ENCODE data around the gene STKLD1. TPM values are rescaled to one million over a fixed set of nuclear protein-coding genes. Genes with fewer than 3 reads are reported as not detected.
A peak's percentile ranks its signal among the peaks of the same experiment; 100 is the strongest.

The STKLD1 gene
- total and polyA plus RNA-seq, 12 donors = 0.17 to 1.7 (median 0.68) TPM; not detected in 2

- DNase-seq = no peak
- no peak for ATAC-seq
- WGBS, 2 donors = 88 to 91% methylated on average over 15 of the region's 15 CpGs
- intact Hi-C loops (cut with DNase I) = no loop called here
- no peaks in the 10 kb centered on the region for H3K4me1 ChIP-seq
- no peaks in the 10 kb centered on the region for H3K27me3 ChIP-seq
- no peak overlapping the region for H3K27ac ChIP-seq
- no peak for TF ChIP-seq CTCF (IDR thresholded peaks at IDR 0.05)
- no peak overlapping the region for H3K4me3 ChIP-seq
- H3K9me3 ChIP-seq = no peaks in the 10 kb centered on the region
- H3K36me3 ChIP-seq = no peaks in the 10 kb centered on the region
Observed at GRCh38 chr9:133443248-133443647, 67.1 kb downstream of the STKLD1 start.

GRCh38 chr9:133443982-133444381 is 67.8 kb downstream of the STKLD1 start:
- 81% methylated on average over 8 of the region's 8 CpGs for WGBS, 2 donors
- no peaks in the 10 kb centered on the region for H3K27me3 ChIP-seq
- no peak for DNase-seq
- intact Hi-C loops (cut with DNase I) = no loop called here
- H3K27ac ChIP-seq = no peak overlapping the region
- no peak for ATAC-seq
- H3K4me1 ChIP-seq = no peaks in the 10 kb centered on the region
- H3K4me3 ChIP-seq = no peak overlapping the region
- no peak for TF ChIP-seq CTCF (IDR thresholded peaks at IDR 0.05)
- H3K36me3 ChIP-seq = no peaks in the 10 kb centered on the region
- H3K9me3 ChIP-seq = no peaks in the 10 kb centered on the region

- Histone ChIP-seq H3K27me3 (no peaks in the 10 kb centered on the region), H3K4me3 (no peak overlapping the region), H3K36me3 (no peaks in the 10 kb centered on the region), H3K9me3 (no peaks in the 10 kb centered on the region), H3K4me1 (no peaks in the 10 kb centered on the region), H3K27ac (no peak overlapping the region)
- ATAC-seq (no peak), DNase-seq (no peak)
- no peak for TF ChIP-seq CTCF (IDR thresholded peaks at IDR 0.05)
- intact Hi-C loops (cut with DNase I) = no loop called here
- 84 to 85% methylated on average over 22 to 23 of the region's 23 CpGs for WGBS, 2 donors
Observed at GRCh38 chr9:133445293-133445969, 69.3 kb downstream of the STKLD1 start.

DNA sequence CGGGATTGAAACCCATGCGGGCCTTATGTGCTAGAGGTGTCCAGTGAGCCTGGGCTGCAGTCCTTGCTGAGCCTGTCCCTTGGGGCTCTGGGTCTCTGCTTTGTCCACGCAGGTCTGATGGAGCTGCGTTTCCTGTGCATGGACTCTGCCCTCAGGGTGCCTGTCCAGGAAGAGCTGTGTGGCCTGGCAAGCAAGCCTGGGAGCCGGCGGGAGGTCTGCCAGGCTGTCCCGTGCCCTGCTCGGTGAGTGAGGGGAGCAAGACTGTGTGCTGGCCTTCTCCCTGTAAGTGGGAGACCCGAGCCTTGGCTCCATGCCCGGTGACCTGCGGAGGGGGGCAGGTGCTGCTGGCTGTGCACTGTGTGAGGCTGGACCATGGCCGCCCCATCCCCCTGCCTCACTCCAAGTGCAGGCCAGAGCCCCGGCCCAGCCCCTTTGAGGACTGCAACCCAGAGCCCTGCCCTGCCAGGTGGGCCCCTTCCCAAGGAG is 72.4 kb downstream of the STKLD1 start:
- intact Hi-C loops (cut with DNase I) = no loop called here

More for the DNA sequence above, 72.4 kb downstream of the STKLD1 start:
- no peak overlapping the region for H3K4me3 ChIP-seq
- no peak for DNase-seq
- H3K27me3 ChIP-seq = no peaks in the 10 kb centered on the region
- no peak for TF ChIP-seq CTCF (IDR thresholded peaks at IDR 0.05)
- H3K4me1 ChIP-seq = no peaks in the 10 kb centered on the region
- no peaks in the 10 kb centered on the region for H3K9me3 ChIP-seq
- H3K36me3 ChIP-seq = no peaks in the 10 kb centered on the region
- peak in 1 of 8 donors; percentile 54 for ATAC-seq
- WGBS, 2 donors = 54 to 62% methylated on average over 13 of the region's 13 CpGs
- H3K27ac ChIP-seq = no peak overlapping the region
